Neural crest cell (in vitro differentiated cells): ENCODE measurements around the gene ETV6. TPM values are rescaled to one million over a fixed set of nuclear protein-coding genes. Genes with fewer than 3 reads are reported as not detected.

Experiments used
- DNase-seq: peaks from one replicate; pipeline ENCODE4 v3.0.0; 2021; ENCODE audit warnings: low read depth, mixed read lengths, low spot score
- H3K27ac Mint-ChIP-seq: one replicate; pipeline ENCODE4 v1.8.0; 2021; ENCODE audit warnings: mild to moderate bottlenecking, mixed read lengths; ENCODE audit not compliant: unreplicated experiment
- H3K27me3 Mint-ChIP-seq: 2 replicates; pipeline ENCODE4 v1.8.0; 2021; ENCODE audit warnings: low read depth, mild to moderate bottlenecking, mixed read lengths
- H3K36me3 Mint-ChIP-seq: 2 replicates; pipeline ENCODE4 v1.8.0; 2021; ENCODE audit warnings: low read depth, mild to moderate bottlenecking, mixed read lengths
- H3K4me1 Mint-ChIP-seq: 2 replicates; pipeline ENCODE4 v1.8.0; 2021; ENCODE audit warnings: mixed read lengths
- H3K4me3 Mint-ChIP-seq: one replicate; pipeline ENCODE4 v1.8.0; 2021; ENCODE audit warnings: mild to moderate bottlenecking, mixed read lengths
- H3K9me3 Mint-ChIP-seq: 2 replicates; pipeline ENCODE4 v1.8.0; 2021; ENCODE audit warnings: mixed read lengths
- total RNA-seq: library from RNA; stranded (reverse); gene quantifications from 2 replicates; pipeline ENCODE4 v1.2.1, GENCODE V29; 2021
- TF ChIP-seq, protein P1 (sequence below): fragments of 200-600 bp; sonication (generic); conservative IDR thresholded peaks from 2 replicates; pipeline ENCODE4 v1.5.0; 2021; ENCODE audit warnings: antibody characterized with exemption, mild to moderate bottlenecking

ETV6 gene
- total RNA-seq, 1 donor from 2014 or later = 18.7 TPM

- no peak for DNase-seq
- Mint-ChIP-seq H3K27ac (no peak overlapping the region), H3K4me1 (peaks cover 38% of the 10 kb centered on the region), H3K4me3 (no peak overlapping the region), H3K36me3 (no peaks in the 10 kb centered on the region), H3K9me3 (no peaks in the 10 kb centered on the region), H3K27me3 (no peaks in the 10 kb centered on the region)
- TF ChIP-seq, protein P1, sequence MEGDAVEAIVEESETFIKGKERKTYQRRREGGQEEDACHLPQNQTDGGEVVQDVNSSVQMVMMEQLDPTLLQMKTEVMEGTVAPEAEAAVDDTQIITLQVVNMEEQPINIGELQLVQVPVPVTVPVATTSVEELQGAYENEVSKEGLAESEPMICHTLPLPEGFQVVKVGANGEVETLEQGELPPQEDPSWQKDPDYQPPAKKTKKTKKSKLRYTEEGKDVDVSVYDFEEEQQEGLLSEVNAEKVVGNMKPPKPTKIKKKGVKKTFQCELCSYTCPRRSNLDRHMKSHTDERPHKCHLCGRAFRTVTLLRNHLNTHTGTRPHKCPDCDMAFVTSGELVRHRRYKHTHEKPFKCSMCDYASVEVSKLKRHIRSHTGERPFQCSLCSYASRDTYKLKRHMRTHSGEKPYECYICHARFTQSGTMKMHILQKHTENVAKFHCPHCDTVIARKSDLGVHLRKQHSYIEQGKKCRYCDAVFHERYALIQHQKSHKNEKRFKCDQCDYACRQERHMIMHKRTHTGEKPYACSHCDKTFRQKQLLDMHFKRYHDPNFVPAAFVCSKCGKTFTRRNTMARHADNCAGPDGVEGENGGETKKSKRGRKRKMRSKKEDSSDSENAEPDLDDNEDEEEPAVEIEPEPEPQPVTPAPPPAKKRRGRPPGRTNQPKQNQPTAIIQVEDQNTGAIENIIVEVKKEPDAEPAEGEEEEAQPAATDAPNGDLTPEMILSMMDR = no peak
Measured at GRCh38 chr12:11782914-11783420, 133.5 kb downstream of the ETV6 start.

GRCh38 chr12:11785712-11786111, 136.2 kb downstream of the ETV6 start:
- Mint-ChIP-seq H3K27me3 (no peaks in the 10 kb centered on the region), H3K4me1 (peaks cover 31% of the 10 kb centered on the region), H3K36me3 (no peaks in the 10 kb centered on the region), H3K27ac (no peak overlapping the region), H3K4me3 (no peak overlapping the region), H3K9me3 (no peaks in the 10 kb centered on the region)
- DNase-seq = no peak
- TF ChIP-seq, protein P1 = no peak

- no peak overlapping the region for H3K27ac Mint-ChIP-seq
- H3K9me3 Mint-ChIP-seq = no peaks in the 10 kb centered on the region
- DNase-seq = no peak
- TF ChIP-seq, protein P1 = no peak
- H3K27me3 Mint-ChIP-seq = no peaks in the 10 kb centered on the region
- no peaks in the 10 kb centered on the region for H3K36me3 Mint-ChIP-seq
- no peak overlapping the region for H3K4me3 Mint-ChIP-seq
- H3K4me1 Mint-ChIP-seq = peaks cover 36% of the 10 kb centered on the region
Measured at GRCh38 chr12:11786638-11787365, 137.3 kb downstream of the ETV6 start.

- TF ChIP-seq, protein P1 = no peak
- Mint-ChIP-seq H3K27me3 (no peaks in the 10 kb centered on the region), H3K4me3 (no peak overlapping the region), H3K27ac (no peak overlapping the region), H3K4me1 (peaks cover 36% of the 10 kb centered on the region), H3K9me3 (no peaks in the 10 kb centered on the region), H3K36me3 (no peaks in the 10 kb centered on the region)
- DNase-seq = no peak
Measured at GRCh38 chr12:11787437-11787836, 138.0 kb downstream of the ETV6 start.

DNA sequence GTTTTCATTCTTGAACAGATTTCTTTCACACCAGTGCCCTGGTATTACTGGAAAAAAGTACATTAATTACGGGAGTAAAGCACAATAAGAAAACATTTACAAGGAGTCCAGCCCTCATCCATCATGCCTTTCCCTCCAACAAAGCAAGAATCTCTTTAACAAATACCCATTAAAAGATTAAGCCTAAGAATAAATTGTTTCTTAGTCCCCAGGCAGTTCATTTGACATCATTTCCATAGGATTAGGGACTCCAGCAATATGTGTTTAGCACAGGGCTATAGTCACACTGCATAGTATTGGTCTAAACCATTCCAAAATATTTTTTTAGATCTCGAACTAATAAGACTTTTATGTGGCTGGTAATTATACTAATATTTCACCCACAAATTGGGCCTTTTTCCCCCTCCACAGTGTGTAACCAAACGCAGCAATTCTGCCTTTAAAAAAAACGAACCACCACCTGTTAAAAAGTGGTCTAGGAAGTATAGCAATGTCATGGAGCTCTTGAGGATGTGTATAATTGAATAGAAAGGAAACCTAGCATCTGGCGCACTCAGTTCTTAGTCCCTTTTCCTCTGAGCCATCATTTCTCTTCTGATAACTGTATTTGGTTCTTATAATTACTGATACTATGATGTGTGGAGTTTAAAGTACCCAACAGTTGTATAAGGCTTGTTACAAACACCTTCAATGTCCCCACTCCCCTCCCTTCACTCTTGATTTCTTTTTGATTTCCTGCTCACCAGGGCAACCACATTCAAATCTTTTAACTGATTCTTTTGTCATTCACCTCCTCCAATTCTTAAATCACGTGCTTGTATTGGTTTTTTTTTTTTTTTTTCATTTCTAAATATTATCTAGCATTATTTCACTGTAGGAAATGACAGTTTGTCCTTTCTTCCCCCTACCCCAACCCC, 138.7 kb downstream of the ETV6 start:
- no peaks in the 10 kb centered on the region for H3K9me3 Mint-ChIP-seq
- H3K4me3 Mint-ChIP-seq = no peak overlapping the region

More for the DNA sequence above, 138.7 kb downstream of the ETV6 start:
- TF ChIP-seq, protein P1 = no peak
- H3K27me3 Mint-ChIP-seq = no peaks in the 10 kb centered on the region
- H3K4me1 Mint-ChIP-seq = peaks cover 35% of the 10 kb centered on the region
- H3K36me3 Mint-ChIP-seq = no peaks in the 10 kb centered on the region
- H3K27ac Mint-ChIP-seq = no peak overlapping the region
- DNase-seq = no peak
